Astrocyte of the spinal cord (primary cell): ENCODE data around the gene PGAM5.

Source experiments
- DNase-seq: peaks from one replicate; pipeline ENCODE4 v3.0.0; 2011; ENCODE audit warnings: low read depth, low spot score
- H3K4me3 ChIP-seq: 2 replicates; pipeline ENCODE4 v1.5.1; 2011; ENCODE audit warnings: low read depth, mild to moderate bottlenecking, low read length, moderate library complexity
- in situ Hi-C: cut with HindIII; loops from 2 replicates; pipeline ENCODE4 v1.10.0; 2017; ENCODE audit warnings: low sequenced_read_pairs
- TF ChIP-seq, protein P1 (sequence below): IDR thresholded peaks from 2 replicates; pipeline ENCODE4 v1.5.1; 2012; ENCODE audit warnings: low read depth, mild to moderate bottlenecking, low read length, inconsistent platforms

Gene PGAM5

DNA sequence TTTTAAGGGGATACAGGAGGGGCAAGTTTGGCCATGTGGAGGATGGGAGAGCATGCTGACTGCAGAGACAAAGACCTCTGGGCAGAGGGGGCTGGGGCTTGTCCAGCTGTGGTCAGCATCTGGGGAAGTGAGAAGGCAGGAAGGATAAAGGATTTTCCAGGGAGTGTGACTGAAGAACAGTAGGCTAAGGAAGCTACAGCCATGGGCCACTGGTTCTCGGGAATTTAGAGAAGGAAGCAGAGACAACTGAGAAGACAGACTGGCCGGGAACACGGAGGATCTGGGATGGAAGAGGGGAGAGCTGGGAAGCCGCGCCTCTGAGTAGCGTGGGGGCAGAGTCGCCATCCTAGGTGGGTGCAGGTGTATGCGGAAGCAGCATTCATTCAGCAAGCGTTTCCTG is 7.0 kb upstream of the PGAM5 start:
- in situ Hi-C loops, result no loop called here
- no peak for DNase-seq
- no peak overlapping the region for H3K4me3 ChIP-seq
- TF ChIP-seq, protein P1, sequence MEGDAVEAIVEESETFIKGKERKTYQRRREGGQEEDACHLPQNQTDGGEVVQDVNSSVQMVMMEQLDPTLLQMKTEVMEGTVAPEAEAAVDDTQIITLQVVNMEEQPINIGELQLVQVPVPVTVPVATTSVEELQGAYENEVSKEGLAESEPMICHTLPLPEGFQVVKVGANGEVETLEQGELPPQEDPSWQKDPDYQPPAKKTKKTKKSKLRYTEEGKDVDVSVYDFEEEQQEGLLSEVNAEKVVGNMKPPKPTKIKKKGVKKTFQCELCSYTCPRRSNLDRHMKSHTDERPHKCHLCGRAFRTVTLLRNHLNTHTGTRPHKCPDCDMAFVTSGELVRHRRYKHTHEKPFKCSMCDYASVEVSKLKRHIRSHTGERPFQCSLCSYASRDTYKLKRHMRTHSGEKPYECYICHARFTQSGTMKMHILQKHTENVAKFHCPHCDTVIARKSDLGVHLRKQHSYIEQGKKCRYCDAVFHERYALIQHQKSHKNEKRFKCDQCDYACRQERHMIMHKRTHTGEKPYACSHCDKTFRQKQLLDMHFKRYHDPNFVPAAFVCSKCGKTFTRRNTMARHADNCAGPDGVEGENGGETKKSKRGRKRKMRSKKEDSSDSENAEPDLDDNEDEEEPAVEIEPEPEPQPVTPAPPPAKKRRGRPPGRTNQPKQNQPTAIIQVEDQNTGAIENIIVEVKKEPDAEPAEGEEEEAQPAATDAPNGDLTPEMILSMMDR, result no peak

GRCh38 chr12:132707241-132707640 is 3.4 kb upstream of the PGAM5 start:
- no peak for DNase-seq
- in situ Hi-C loops, result no loop called here
- H3K4me3 ChIP-seq, result no peak overlapping the region
- TF ChIP-seq, protein P1, result no peak

DNA sequence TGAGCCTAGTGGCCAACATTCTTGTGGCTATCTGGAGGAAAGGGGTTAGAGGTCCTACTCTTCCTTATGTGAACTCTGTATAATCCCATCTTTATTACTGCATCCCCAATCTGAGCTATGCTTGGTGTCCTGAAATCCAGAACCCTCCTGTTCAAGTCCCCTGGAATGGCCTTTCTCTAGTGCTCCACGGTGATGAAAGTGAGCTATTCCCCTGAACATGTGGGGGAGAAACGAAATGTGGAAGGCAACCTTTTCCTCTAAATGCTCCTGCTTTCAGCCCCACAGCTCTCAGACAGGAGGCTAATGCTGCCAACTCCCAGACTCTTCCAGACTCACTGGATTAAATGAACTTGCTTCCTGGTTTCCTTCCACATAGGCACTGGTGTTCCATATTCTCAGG is 2.5 kb upstream of the PGAM5 start:
- TF ChIP-seq, protein P1, result no peak
- DNase-seq, result no peak
- no peak overlapping the region for H3K4me3 ChIP-seq
- in situ Hi-C loops, result no loop called here

- H3K4me3 ChIP-seq, result peak overlapping the region; percentile 87
- in situ Hi-C loops, result no loop called here
- TF ChIP-seq, protein P1, result no peak
- no peak for DNase-seq
These were observed 618 bp upstream of the PGAM5 start for GRCh38 chr12:132710043-132710404.

DNA sequence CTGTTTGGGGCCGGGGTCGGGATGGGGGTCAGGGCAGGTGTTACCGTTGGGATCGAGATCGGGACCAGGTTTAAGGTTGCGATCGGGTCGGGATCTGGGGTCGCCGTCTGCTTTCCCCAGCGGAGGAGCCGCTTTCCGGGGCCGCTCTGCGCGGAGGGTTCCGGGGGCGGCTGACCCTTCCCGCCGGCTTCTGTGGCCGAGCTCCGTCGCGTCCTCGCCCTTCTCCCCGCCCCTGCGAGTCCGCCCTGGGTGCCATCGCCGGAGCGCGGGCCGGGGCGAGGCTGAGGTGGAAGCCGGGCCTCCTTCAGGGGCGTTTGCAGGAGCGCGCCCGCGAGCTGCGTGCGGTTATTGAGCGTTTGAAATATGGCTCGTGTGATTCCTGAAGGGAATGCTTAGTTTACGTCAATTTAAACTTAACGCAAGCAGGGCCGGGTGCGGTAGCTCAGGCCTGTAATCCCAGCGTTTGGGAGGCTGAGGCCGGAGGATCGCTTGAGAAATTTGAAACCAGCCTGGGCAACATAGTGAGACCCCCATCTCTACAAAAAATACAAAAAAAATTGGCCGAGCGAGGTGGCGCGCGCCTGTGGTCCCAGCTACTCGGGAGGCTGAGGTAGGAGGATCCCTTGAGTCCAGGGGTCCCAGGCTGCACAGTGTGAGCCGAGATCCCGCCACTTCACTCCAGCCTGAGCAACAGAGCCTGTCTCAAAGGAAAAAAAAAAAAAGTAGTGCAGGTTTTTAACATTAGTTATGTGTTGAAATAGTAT is 620 bp downstream of the PGAM5 start:
- TF ChIP-seq, protein P1, result no peak
- peak overlapping the region; percentile 87 for H3K4me3 ChIP-seq
- in situ Hi-C loops, result no loop called here
- DNase-seq, result no peak

DNA sequence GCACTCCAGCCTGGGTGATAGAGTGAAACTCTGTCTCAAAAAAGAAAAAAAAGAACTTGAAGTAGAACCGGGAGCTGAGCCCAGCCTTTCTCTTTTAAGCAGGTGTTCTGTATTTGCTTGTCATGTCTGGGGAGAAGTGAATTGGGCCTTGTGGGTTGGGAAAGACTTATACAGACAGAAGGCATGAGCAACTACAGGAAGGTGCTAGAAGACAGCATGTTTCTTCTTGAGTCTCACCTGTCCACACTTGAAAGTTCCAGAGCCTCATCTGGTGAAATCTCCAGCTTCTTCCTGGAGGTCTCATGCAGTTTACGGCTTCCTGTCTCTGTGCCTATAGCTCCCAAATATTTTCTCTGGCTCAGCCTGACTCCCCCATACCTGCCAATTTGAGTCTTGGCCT is 2.5 kb downstream of the PGAM5 start:
- H3K4me3 ChIP-seq, result no peak overlapping the region
- TF ChIP-seq, protein P1, result no peak
- no peak for DNase-seq
- in situ Hi-C loops, result no loop called here
